Ishikawa (cell line): ENCODE results near the gene LRRC8C.

Experiments used
- EP300 ChIP-seq: IDR thresholded peaks from 2 replicates; pipeline ENCODE4 v1.6.1; 2012; ENCODE audit warnings: borderline replicate concordance
- NFIC ChIP-seq: IDR thresholded peaks from 2 replicates; pipeline ENCODE4 v1.6.1; 2012
- TAF1 ChIP-seq: IDR thresholded peaks from 2 replicates; pipeline ENCODE4 v1.6.1; 2012; ENCODE audit warnings: low read depth, mild to moderate bottlenecking
- TCF12 ChIP-seq: IDR thresholded peaks from 2 replicates; pipeline ENCODE4 v1.6.1; 2012; ENCODE audit warnings: low read depth
- TEAD4 ChIP-seq: IDR thresholded peaks from 2 replicates; pipeline ENCODE4 v1.6.1; 2012
- TF ChIP-seq, protein P1 (sequence below): IDR thresholded peaks from 2 replicates; pipeline ENCODE4 v1.6.1; 2012
- TF ChIP-seq, protein P2 (sequence below): IDR thresholded peaks from 2 replicates; pipeline ENCODE4 v1.6.1; 2012
- TF ChIP-seq, protein P3 (sequence below): IDR thresholded peaks from 2 replicates; pipeline ENCODE4 v1.6.1; 2012; ENCODE audit warnings: low read depth, mild to moderate bottlenecking

GRCh38 chr1:89633800-89634625 is 1.1 kb downstream of the LRRC8C start:
- TF ChIP-seq, protein P1, sequence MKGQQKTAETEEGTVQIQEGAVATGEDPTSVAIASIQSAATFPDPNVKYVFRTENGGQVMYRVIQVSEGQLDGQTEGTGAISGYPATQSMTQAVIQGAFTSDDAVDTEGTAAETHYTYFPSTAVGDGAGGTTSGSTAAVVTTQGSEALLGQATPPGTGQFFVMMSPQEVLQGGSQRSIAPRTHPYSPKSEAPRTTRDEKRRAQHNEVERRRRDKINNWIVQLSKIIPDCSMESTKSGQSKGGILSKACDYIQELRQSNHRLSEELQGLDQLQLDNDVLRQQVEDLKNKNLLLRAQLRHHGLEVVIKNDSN: no peak
- TF ChIP-seq TCF12 (no peak), TEAD4 (no peak), TAF1 (no peak), NFIC (no peak), EP300 (no peak)
- TF ChIP-seq, protein P2, sequence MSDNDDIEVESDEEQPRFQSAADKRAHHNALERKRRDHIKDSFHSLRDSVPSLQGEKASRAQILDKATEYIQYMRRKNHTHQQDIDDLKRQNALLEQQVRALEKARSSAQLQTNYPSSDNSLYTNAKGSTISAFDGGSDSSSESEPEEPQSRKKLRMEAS: no peak
- TF ChIP-seq, protein P3, sequence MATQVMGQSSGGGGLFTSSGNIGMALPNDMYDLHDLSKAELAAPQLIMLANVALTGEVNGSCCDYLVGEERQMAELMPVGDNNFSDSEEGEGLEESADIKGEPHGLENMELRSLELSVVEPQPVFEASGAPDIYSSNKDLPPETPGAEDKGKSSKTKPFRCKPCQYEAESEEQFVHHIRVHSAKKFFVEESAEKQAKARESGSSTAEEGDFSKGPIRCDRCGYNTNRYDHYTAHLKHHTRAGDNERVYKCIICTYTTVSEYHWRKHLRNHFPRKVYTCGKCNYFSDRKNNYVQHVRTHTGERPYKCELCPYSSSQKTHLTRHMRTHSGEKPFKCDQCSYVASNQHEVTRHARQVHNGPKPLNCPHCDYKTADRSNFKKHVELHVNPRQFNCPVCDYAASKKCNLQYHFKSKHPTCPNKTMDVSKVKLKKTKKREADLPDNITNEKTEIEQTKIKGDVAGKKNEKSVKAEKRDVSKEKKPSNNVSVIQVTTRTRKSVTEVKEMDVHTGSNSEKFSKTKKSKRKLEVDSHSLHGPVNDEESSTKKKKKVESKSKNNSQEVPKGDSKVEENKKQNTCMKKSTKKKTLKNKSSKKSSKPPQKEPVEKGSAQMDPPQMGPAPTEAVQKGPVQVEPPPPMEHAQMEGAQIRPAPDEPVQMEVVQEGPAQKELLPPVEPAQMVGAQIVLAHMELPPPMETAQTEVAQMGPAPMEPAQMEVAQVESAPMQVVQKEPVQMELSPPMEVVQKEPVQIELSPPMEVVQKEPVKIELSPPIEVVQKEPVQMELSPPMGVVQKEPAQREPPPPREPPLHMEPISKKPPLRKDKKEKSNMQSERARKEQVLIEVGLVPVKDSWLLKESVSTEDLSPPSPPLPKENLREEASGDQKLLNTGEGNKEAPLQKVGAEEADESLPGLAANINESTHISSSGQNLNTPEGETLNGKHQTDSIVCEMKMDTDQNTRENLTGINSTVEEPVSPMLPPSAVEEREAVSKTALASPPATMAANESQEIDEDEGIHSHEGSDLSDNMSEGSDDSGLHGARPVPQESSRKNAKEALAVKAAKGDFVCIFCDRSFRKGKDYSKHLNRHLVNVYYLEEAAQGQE: no peak
